Erythroblast (primary cell): ENCODE results near the gene HECW1.

Experiments
- GATA1 ChIP-seq: IDR thresholded peaks from 2 replicates; pipeline ENCODE4 v1.6.1; 2011; ENCODE audit warnings: low read depth, mild to moderate bottlenecking, control low read depth, low read length, moderate library complexity
- POLR2A ChIP-seq: IDR thresholded peaks from 2 replicates; pipeline ENCODE4 v1.6.1; 2011; ENCODE audit warnings: mild to moderate bottlenecking, low read length

DNA sequence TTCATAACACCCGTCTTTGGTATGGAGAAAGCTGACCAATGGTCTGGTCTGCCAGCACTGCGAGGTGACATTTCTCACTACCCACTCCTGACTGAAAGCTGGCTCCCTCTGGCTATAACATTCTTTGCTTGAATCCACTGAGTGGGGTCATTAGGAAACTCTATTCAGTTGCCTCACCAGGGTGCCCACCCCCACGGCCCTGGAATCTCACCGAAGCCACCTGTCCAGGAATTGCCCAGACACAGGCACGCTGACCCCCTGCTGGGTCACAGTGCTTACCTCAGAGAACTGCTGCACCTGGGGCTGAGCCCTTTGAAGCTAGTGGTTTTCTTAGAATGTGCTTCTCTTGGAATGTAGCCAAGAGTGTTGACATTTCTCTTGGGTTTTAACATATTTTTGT is 28.6 kb downstream of the HECW1 start:
- TF ChIP-seq POLR2A: no peak
- TF ChIP-seq GATA1: no peak
